ENCODE results near the gene CUBN.

GRCh38 chr10:17123961-17124360, 5.7 kb downstream of the CUBN start:
- no peak for TF ChIP-seq CTCF (IDR thresholded peaks at IDR 0.05)
- no peak for TF ChIP-seq EP300 (IDR thresholded peaks at IDR 0.05)
- TF ChIP-seq POLR2A (IDR thresholded peaks at IDR 0.05) = no peak
- TF ChIP-seq POLR2AphosphoS5 (IDR thresholded peaks at IDR 0.05) = no peak
